Stimulated activated CD4-positive, alpha-beta T cell treated with anti-CD3 and anti-CD28 coated beads, Interleukin-2, amount 100 ng/mL, for 48 hours (primary cell): ENCODE data around the gene CD300LB.
"Not testable (repeated sequence)": the region's sequence is repeated elsewhere in the genome, so short reads cannot be mapped to it uniquely, and the experiment has no call there.

ENCODE experiments used
- DNase-seq, 2 donors: peaks; one replicate each; pipeline ENCODE4 v3.0.0-alpha.2; 2020

CD300LB gene

DNA sequence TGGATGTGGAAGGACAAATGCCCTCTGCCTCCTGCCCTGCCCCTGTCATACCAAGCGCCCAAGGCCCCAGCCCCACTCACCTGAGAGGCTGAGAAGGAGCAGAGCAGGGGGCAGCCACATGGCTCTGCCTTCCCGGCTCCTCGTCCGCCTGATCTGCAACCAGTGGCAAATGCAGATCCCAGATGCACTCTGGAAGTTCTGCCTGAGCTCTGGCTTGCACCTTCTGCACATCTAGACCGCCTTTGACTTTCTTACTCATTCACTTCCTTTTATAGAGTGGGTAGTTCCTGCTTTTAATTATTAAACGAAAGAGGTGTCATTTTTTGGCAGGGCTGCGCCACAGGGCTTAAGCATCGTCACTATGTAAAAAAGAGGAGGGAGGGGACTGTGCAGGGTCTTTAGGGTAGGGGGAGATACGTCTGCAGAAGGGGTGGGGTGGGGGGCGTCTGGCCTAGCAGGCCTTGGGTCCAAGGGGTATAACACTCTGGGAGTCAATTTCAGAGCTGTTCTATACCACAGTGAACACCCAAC, at the start of gene CD300LB:
CD300LB (minus strand) TSS at position 245 of the 531 bp plus-strand sequence; CDS start at position 120, 125 bp downstream.
- DNase-seq = no peak

DNA sequence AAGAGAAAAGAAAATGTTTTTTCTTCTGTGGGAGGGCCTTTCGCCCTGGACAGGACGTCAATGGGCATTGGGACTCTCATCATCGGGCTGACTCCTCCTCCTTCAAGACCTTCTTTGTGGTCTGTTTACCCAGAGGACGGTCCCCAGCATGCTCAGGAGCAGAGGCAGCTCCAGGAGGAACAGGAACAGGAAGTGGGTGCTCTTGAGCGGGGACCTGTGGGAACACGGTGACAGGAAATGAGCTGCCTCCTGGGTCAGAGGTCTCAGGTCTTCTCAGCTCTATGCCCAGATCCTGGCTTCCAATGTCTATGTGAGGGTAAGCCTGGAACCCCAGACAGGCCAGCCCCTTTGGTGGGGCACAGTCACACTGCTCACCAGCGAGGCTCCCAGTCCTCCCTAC, 48.6 kb upstream of the CD300LB start:
- no peak for DNase-seq

DNA sequence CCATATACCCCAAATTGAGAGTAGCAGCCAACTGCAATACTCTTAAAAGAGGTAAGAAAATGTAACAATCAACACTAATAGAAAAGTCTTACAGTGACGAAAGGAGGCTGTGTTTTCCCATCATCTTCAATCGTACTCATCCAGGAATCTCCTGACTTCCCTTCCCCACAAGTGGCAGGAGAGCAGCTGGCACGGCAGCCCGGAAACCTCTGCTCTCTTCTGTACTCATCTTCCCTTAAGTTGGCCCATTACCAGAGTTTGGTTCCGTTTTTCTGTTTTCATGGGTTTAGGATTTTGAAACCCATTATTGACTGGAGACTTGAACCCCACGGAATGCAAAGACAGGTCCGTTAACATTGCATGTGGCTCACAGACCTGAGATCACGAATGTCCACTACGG, 47.7 kb upstream of the CD300LB start:
- no peak for DNase-seq

DNA sequence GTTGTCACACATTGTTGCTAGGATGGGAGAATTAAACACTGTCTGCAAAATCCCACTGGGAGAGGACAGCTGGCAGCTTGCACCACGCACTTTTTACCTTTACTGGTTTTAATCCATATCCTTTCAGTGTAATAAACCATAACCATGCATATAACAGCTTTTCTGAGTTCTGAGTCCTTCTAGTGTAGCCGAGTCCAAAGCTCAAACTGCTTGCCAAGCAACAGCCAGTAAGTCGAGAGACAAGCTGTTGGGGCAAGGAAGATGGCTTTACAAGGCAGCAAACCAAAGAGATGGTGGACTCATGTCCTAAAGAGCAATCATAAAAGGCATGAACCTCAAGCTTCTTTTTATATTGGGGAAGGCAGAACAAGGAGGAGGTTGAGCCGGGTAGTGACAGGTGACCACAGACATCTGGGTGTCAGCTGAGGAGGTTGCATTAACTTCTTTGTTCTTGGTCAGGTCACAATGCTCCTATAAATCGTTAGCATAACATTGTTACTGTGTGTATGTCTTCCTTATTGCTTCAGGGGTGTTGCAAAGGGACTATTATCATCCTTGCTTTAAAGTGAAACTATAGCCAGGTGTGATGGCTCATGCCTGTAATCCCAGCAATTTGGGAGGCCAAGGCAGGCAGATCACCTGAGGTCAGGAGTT, 43.3 kb upstream of the CD300LB start:
- DNase-seq = no peak

DNA sequence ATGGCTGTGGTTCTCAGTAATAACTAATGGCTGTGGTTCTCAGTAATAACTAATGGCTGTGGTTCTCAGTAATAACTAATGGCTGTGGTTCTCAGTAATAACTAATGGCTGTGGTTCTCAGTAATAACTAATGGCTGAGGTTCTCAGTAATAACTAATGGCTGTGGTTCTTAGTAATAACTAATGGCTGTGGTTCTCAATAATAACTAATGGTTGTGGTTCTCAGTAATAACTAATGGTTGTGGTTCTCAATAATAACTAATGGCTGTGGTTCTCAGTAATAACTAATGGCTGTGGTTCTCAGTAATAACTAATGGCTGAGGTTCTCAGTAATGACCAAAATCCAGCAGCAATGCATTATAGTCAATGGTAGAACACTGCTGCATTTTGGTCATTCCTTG, 42.4 kb upstream of the CD300LB start:
- not testable (repeated sequence) for DNase-seq

DNA sequence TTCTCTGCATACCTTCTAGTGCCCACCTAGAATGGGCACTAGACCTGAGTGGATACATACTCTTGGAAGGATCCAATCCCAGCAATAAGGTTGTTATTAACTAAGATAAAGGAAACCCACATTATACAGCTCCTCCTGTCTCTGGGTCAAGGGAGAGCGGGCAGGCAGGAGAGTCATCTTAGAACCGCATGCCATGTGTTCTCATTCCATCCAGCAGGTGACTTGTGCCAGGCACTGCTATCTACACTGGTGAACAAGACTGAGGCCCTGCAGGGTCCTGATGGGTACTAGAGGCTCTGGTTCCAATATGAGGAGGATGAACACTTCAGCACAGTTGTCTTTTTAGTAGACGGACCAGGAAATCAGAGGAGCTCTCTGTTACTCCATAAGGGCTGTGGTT, 41.9 kb upstream of the CD300LB start:
- no peak for DNase-seq

DNA sequence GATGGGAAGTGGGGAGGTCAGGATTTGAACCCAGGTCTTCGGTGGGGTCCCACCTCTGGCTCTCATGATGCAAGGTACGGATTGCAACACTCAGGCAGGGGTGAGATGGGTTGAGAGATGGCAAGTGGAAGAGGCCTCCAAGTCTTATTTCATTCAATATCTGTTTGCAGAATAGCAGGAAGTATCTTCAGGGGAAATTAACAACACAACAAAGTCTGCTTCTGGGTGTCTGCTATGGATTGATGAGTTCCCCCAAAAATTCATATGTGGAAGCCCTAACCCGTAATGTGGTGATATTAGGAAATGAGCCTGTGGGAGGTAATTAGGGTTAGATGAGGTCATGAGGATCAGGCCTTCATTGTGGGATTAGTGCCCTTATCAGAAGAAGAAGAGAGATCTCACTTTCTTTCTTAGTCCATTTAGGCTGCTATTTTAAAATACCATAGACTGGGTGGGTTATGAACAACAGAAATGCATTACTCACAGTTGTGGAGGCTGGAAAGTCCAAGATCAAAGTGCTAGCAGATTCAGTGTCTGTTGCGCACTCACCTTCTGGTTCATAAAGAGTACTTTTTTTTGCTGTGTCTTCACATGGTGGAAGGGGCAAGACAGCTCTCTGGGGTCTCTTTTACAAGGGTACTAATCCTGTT, 40.5 kb upstream of the CD300LB start:
- DNase-seq = no peak

DNA sequence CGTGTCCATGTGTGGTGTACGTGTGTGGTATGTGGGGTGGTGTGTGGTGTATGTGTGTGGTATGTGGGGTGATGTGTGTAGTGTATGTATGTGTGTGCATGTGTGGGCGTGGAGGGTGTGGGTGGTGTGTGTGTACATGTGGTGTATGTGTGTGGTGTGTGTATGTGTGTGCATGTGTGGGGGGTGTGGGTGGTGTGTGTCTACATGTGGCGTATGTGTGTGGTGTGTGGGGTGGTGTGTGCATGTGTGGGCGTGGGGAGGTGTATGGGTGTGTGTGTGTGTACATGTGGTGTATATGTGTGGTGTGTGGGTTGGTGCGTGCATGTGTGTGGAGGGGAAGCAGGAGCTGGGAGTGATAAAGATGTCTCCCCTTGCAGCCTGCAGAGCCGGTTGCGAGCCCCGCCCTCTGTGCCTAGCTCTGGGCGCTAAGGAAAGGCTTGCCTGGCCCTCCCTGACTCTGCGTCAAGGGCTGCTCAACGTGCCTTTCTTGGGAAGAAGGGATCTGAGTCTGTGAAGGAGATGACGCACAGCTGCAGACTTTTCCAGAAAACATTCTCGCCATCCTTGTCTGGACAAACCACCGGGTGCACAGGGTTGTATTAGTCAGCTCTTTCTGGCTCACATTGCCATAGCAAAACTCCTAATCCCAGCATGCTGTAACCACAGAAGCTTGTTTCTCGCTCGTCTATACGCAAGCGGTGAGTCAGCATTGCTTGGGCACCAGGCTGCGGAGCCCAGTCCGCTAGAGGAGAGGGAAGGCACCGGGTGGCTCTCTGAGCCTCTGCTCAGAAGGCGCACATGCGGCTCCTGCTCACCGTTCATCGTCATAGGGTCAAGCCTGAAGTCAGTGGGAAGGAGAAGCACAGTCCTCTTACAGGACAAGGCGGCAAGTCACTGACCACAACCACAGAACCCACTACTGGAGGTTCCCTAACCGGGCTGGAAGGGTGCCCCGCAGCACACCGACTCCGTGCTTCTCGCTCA, 38.0 kb upstream of the CD300LB start:
- DNase-seq = peak in 1 of 2 donors; percentile 13

DNA sequence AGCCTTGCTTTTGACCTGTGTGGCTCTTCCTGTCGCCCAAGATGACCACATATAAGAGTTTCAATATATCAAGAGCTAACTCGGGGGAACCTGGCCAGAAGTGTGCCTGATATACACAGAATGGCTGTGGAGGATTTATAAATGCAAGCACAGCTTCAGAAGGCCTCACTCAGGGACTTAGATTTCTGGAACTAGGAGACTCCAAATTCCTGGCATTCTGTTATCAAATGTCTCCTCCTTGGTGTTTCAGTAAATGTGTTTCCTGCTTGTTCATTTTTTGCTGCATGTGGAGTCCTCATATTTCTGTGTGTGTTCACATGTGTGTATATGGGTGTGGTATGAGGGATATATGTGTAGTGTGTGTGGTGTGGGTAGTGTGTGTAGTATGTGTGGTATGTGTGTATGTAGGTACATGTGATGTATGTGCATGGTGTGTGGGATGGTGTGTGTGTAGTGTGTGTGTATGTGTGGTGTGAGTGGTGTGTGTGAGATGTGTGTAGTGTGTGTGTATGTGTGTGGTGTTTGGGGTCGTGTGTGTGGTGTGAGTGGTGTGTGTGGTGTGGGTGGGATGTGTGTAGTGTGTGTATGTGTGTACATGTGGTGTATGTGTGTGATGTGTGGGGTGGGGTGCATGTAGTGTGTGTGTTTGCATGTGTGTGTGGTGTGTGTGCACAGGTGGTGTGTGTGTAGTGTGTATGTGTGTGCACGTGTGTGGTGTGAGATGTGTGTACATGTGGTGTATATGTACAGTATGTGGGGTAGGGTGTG, 37.0 kb upstream of the CD300LB start:
- no peak for DNase-seq

DNA sequence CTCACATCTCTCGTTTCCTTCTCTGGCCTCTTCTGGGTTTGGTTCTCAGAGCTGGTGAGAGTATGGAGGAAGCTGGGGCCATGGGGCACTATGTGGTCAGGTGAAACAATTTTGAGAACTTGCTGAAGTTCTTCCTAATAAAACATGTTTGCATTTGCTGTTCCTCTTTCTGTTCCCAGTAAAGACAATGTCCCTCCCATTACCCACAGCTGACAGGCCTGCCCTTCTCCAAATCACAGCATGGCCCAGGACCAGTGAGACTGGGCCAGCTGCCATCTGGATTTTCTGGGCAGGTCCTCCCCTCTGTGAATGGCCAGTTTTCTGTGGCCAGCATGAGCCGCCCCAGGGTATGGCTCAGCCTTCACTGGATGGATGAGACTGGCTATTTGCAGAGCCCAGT, 36.1 kb upstream of the CD300LB start, which contains the start of gene CD300H:
CD300H (minus strand) TSS at position 113 of the 400 bp plus-strand sequence.
- DNase-seq = no peak

DNA sequence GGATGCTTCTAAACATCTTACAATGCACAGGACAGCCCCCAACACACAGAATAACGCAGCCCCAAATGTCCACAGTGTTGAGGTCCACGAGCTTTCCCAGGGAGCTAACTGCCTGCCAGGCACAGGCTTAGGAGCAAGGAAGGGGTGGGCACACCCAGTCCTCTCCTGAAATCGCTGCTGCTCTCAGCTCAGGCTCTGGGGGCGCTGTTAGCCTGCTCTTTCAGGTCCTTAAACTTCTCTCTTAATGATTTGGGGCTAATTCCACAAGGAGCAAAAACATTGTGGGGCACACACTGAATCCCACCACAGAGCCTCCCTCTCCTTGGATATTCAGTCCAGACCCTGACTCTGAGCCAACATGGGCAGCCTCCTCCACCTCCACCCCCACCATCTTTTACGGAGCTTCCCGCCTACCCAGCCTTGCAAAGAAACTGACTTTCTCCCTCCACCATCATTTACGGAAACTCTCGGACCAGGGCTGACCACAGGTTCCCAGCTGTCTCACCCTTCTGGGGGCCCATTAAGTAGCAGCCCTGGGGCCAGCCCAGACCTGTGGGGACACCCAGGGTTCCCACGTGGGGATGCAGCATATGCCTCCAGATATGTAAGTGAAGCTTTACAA, 35.0 kb upstream of the CD300LB start:
- peak; percentile 21 to 31 for DNase-seq

DNA sequence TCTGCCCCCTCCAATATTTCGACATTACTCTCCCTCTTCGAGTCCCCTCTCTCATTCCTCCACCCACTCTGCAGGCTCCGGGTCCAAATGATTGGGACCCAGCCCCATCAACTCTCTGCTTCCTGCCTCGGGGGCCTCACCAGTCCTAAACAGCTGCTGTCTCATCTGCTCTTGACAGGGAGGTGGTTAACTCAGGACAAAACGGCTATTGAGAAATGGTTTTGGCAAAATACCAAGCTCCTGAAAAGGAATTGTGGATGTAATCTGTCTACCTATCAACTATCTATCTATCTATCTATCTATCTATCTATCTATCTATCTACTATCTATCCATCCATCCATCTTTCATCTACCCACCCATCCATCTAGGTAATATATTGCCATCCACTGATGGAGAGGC, 33.9 kb upstream of the CD300LB start:
- no peak for DNase-seq

DNA sequence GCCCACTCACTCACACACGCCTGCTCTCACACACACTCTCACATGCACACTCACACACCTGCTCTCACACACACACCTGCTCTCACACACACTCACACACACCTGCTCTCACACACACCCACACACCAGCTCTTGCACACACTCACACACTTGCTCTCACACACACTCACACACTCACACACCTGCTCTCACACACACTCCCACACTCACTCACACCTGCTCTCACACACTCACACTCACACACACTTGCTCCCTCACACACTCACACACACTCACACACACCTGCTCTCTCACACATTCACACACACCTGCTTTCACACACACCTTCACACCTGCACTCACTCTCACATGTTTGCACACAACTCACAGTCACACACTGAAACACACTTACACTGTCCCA, 32.1 kb upstream of the CD300LB start:
- no peak for DNase-seq

DNA sequence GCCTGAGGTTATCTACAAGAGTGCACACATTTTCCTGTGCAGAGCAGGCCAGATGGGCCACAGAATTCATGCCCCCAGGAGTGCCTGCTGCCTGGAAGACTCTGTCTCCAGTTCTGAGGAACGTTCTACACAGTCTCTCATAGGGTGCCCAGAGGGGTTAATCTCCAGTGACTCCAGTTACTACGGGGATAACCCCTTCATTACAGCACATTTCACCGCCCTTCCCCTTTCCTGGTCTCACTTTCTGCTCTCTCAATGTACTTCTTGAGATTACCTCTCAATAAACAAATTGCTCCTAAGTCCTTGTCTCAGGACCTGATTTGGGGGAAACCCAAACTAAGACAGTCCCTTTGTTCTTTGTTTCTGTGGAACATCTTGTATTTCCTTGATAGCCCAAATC, 30.3 kb upstream of the CD300LB start:
- DNase-seq = no peak

DNA sequence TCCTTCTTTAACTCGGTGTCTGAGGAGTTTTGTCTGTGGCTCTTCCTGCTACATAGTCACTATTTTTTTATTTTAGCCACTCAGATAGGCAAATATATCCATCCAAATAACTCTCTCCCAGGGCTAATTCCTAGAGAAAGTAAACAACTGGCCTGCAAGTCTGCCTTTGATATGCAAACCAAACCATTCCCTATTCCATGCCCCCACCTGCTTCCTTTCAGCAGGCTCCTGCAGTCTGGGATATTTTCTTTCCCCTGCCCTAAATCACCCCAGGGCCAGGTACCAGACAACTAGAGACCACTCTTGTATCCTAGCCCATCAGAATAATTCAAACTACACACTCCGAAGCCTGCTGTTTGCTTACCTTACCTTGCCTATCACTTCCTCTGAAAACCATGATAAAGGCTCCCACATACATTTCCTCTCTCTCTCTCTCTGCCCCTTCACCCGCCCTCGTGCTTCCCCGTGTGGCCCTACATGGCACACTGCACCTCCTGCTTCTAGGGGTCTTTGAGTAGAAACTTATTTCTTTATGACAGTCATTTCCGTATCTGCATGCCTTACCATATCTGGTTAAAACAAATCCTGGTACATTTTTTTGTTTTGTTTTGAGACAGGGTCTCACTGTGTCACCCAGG, 27.7 kb upstream of the CD300LB start:
- DNase-seq = no peak

DNA sequence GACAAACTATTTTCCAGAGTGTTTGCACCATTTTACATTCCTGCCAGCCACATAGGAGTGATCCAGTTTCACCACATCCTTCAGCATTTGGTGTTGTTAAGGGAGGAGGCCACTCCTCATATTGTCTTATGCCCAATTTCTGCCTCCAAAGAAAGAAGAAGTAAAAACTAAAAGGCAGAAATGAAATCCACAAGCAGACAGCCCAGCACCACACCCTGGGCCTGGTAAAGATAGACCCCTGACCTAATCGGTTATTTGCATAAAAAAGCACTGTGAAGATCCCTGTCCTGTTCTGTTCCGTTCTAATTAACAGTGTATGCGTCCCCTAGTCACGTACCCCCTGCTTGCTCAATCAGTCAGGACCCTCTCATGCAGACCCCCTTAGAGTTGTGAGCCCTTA, 27.1 kb upstream of the CD300LB start:
- not testable (repeated sequence) for DNase-seq

DNA sequence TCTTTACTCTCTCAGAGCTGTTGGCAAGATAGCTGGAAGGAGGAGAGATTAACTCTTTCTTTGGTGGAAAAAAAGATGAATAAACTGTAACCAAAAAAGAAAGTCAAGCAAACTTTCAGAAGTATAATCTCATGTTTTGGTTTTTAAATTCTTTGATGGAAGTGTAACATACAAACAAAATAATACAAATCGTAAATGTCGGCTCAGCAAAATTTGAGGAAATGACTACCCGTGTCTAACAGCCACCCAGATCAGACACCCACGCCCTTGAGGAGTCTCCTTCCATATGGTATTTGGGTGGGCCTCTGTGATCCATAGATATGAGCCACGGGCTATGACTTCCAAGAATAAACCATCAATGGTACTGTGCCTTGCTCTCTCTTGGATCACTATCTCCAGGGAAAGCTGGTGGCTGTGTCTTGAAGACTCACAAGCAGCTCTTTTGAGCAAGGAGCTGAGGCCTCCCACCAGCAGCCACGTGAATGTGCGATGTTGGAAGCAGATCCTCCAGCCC, 24.2 kb upstream of the CD300LB start:
- DNase-seq = no peak

DNA sequence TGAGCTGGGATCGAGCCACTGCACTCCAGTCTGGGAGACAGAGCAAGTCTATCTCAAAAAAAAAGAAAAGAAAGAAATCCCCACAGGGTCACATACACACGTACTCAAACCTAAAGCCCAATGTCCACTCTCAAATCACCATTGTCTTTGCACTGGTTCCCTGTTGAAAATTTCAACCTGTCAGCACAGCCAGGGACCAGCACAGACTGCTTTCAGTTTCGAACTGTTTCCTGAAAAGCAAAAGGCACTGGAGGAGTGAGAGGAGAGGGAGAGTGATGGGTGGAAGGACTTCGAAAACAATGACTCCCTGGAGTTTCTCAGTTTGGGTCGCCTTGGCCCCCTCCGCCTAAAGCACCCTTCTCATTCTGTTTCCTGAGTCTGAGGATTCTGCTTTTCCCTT, 23.6 kb upstream of the CD300LB start:
- DNase-seq = no peak

DNA sequence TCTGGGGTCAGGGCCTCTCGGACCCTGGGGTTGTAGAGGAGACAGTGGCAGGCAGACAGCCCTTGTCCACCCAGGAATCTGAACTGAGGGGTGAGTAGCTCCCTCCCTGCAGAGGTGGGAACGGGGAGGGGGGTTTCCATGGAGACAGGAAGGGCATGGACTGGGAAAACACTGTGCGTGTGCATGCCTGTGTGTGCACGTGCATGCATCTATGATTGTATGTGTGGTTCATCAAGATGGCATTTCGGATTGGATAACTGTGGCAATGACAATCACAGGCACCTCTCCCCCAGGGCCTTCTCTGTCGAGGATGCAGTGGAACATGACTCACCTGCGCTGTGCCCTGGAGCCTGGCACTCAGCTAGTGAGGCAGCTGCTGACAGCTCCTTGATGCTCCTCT, 20.8 kb upstream of the CD300LB start:
- no peak for DNase-seq

DNA sequence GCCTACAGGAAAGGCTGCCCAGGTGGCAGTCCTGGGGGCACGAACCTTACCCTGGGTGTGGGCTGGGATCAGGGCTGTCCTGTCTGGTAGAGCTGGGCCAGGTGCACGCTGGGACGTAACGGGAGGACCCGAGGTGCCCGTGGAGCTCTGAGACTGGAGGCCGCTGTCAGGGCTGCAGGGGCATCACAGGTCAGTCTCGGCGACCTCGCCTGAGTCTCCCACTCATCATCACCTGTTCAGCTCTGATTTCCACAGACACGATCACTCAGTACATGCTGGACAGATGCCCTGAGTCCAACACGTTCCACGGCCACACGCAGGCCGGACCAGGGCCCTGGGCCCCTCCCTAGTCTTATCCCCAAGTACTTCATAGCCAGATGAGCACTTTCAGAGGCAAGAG, 19.3 kb upstream of the CD300LB start:
- no peak for DNase-seq

DNA sequence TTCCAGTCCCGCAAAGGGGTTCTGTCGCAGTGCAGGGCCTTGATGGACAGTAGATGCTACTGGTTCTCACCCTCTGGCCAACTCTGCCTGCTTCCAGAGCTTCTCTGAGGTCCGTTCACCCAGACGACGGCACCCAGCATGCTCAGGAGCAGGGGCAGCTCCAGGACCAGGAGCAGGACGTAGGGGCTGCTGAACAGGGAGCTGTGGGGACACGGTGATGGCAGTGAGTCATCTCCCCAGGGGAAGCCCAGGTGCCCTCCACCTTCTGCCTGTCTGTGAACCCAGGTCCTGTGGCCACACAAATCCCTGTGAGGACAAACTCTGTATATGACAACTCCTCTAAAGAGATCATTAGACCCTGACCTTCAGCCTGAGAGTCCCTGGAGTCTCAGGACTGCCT, 18.1 kb upstream of the CD300LB start:
- DNase-seq = no peak
